ENCODE measurements around the gene TRPM3.

TRPM3 gene

DNA sequence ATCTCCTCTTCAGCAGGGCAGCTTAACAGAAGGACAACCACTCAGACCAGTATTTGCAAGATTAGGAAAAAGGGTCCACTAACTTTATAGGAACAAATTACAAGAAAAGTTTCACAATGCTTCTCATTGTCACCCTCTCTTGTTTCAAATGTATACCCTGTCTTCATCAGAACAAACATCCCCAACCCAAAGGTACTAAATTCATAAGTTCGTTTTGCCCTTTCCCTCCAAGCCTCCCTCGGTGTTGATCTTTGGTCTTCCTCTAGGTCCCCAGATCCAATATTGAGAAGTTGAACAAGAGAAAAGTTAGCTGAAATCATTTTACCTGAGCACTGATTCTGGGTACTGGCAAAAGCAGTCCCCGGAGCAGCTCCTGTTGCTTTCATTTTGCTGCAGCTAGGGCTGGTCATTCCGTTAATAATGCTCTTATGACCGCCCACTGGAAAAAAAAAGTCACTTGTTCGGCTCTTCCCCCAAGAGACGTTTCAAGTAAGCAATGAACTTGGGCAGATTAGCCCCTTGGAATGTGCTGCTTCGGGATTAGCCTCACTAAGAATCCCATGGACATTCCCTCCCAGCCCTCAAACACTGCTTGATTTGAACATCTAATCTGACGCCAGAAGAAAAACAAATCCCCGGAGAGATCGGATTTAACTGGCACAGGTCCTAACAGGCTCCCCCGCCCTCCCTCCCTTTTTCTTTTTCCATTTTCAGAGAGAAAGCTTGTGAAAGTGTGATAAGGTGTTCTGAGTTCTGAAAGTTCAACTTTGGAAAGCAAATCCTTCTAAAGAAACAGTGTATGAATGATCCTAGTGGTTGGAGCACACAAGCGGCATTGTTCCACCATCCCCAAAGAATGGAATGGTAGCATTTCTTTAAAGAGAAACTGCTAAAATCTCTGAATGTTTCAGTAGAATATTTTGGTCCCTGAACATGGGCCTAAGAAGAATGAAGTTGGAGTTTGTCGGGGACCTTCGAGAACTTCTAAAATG, 252.5 kb downstream of the TRPM3 start:
- Mint-ChIP-seq H3K4me1 (peaks cover 7% of the 10 kb centered on the region), H3K9me3 (no peaks in the 10 kb centered on the region), H3K4me3 (no peak overlapping the region), H3K27me3 (ENCODE audit: low read depth, poor library complexity) (peaks cover 6% of the 10 kb centered on the region), H3K27ac (peak overlapping the region; percentile 68), H3K36me3 (ENCODE audit: low read depth) (no peaks in the 10 kb centered on the region)
- TF ChIP-seq, protein P1, sequence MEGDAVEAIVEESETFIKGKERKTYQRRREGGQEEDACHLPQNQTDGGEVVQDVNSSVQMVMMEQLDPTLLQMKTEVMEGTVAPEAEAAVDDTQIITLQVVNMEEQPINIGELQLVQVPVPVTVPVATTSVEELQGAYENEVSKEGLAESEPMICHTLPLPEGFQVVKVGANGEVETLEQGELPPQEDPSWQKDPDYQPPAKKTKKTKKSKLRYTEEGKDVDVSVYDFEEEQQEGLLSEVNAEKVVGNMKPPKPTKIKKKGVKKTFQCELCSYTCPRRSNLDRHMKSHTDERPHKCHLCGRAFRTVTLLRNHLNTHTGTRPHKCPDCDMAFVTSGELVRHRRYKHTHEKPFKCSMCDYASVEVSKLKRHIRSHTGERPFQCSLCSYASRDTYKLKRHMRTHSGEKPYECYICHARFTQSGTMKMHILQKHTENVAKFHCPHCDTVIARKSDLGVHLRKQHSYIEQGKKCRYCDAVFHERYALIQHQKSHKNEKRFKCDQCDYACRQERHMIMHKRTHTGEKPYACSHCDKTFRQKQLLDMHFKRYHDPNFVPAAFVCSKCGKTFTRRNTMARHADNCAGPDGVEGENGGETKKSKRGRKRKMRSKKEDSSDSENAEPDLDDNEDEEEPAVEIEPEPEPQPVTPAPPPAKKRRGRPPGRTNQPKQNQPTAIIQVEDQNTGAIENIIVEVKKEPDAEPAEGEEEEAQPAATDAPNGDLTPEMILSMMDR (IDR thresholded peaks at IDR 0.05) = no peak
- no peak for DNase-seq

- no peak overlapping the region for H3K4me3 Mint-ChIP-seq
- DNase-seq = no peak
- H3K27me3 Mint-ChIP-seq (ENCODE audit: low read depth, poor library complexity) = peaks cover 6% of the 10 kb centered on the region
- H3K27ac Mint-ChIP-seq = no peak overlapping the region
- H3K9me3 Mint-ChIP-seq = no peaks in the 10 kb centered on the region
- H3K4me1 Mint-ChIP-seq = peaks cover 7% of the 10 kb centered on the region
- H3K36me3 Mint-ChIP-seq (ENCODE audit: low read depth) = no peaks in the 10 kb centered on the region
- TF ChIP-seq, protein P1 (IDR thresholded peaks at IDR 0.05) = no peak
Observed at GRCh38 chr9:70868041-70868440, 253.4 kb downstream of the TRPM3 start.

DNA sequence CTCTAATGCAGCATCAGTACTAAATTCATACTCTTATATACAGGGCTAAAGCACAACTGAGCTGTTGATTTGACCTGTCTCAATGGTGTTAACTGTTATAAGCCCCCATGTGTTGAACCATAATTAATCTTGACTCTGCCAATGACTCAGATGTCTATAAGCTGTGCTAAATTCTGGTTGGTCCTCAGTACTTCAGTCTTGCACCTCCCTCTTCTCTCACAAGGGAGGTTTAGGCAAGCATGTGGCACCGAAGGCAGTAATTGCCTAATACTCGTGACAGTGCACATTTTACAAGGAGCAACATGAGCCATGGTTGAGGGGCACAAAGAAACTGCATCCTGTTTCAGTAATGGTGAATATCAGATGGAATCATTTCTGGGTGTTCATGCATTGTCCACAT, 255.9 kb downstream of the TRPM3 start:
- peaks cover 7% of the 10 kb centered on the region for H3K4me1 Mint-ChIP-seq

GRCh38 chr9:70861797-70862196, 259.6 kb downstream of the TRPM3 start:
- H3K9me3 Mint-ChIP-seq = no peaks in the 10 kb centered on the region
- H3K27me3 Mint-ChIP-seq (ENCODE audit: low read depth, poor library complexity) = peaks cover 3% of the 10 kb centered on the region
- no peak overlapping the region for H3K27ac Mint-ChIP-seq
- no peak overlapping the region for H3K4me3 Mint-ChIP-seq
- DNase-seq = no peak
- TF ChIP-seq, protein P1 (IDR thresholded peaks at IDR 0.05) = no peak
- H3K4me1 Mint-ChIP-seq = no peaks in the 10 kb centered on the region
- no peaks in the 10 kb centered on the region for H3K36me3 Mint-ChIP-seq (ENCODE audit: low read depth)

More for the DNA sequence above, 255.9 kb downstream of the TRPM3 start:
- no peak for DNase-seq
- H3K4me3 Mint-ChIP-seq = no peak overlapping the region
- peaks cover 6% of the 10 kb centered on the region for H3K27me3 Mint-ChIP-seq (ENCODE audit: low read depth, poor library complexity)
- TF ChIP-seq, protein P1 (IDR thresholded peaks at IDR 0.05) = no peak
- no peaks in the 10 kb centered on the region for H3K9me3 Mint-ChIP-seq
- no peaks in the 10 kb centered on the region for H3K36me3 Mint-ChIP-seq (ENCODE audit: low read depth)
- H3K27ac Mint-ChIP-seq = no peak overlapping the region

GRCh38 chr9:70861376-70861775, 260.0 kb downstream of the TRPM3 start:
- H3K27me3 Mint-ChIP-seq (ENCODE audit: low read depth, poor library complexity) = peaks cover 3% of the 10 kb centered on the region
- no peak overlapping the region for H3K4me3 Mint-ChIP-seq

More at GRCh38 chr9:70861376-70861775, 260.0 kb downstream of the TRPM3 start:
- H3K36me3 Mint-ChIP-seq (ENCODE audit: low read depth) = no peaks in the 10 kb centered on the region
- DNase-seq = no peak
- H3K4me1 Mint-ChIP-seq = no peaks in the 10 kb centered on the region
- TF ChIP-seq, protein P1 (IDR thresholded peaks at IDR 0.05) = no peak
- no peaks in the 10 kb centered on the region for H3K9me3 Mint-ChIP-seq
- H3K27ac Mint-ChIP-seq = no peak overlapping the region

All from nephron progenitor cell (in vitro differentiated cells).